Inflammatory macrophage treated with lipopolysaccharide for 4 hours (primary cell): ENCODE measurements around the gene DNHD1.

ENCODE experiments used
- DNase-seq: peaks from one replicate; pipeline ENCODE4 v3.0.0-alpha.2; 2020

DNHD1 gene

DNA sequence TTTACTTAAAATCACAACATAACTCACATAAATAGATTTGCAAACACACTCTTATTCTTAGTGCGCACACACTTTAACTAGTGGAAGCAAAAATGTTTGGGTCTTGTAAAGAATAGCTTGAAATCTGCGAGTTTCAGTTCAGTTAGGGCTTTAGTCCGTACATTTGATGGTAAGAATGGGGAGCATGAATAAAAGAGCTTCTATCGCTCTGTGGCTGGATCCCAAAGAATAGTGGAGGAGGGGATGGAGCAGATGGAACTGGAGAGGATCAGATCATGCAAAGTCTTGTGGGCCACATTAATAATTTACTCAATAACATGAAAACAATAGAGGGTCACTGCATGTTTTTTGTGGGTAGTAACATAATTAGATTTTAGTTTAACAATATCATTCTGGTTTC, 44.3 kb downstream of the DNHD1 start:
- DNase-seq: no peak

DNA sequence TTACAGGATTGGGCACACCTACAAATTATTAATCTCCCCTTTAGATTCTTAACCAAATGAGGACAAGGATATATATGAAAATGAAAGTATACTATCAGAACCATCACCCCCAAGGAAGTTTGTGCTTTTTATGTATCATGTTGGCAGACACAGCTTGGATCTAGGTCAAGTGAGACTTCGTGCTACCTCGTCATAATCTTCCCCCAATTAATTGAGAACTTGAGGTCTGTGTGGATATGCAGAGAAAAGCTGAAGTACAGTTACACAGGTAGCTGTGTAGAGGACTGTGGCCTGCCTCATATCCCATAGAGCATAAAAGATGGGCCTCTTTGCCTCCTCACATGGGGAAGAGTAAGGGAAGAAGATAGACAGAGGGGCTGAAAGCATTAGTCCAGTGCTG, 45.6 kb downstream of the DNHD1 start:
- DNase-seq: no peak

DNA sequence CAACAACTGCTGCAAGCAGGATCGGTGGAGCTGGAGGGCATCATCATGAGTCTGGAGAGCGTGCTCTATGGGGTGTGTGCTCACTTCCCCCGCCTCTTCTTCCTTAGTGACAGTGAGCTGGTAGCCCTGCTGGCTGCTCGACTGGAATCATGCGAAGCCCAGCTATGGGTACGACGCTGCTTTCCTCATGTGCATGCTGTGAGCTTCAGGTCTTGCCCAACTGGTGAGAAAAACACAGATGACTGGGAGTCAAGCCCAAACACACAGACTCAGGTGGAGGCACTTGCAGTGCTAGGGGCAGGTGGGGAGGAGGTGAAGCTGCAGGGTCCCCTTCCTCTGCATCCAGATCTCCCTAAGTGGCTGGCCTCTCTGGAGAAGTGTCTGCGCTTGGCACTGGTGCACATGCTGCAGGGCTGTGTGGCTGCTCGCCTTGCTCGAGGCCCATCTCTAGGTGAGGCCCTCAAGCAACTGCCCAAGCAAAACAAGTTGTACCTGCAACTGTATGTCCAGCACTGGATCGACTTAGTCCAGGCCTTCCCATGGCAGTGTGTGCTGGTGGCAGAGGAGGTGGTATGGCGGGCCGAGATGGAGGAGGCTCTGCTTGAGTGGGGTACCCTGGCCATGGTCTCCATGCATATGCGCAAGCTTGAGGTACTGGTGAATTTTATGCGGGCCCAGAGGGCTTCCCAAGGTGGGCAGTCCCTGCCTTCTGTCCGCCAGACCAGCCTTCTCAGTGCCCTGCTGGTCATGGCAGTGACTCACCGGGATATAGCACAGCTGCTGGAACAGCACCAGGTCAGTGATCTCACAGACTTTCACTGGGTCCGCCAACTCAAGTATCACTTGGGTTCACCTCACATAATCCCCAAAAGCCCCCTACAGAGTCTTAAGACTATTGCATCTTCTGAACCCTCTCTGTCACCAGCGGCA, 48.1 kb downstream of the DNHD1 start:
- DNase-seq: no peak

DNA sequence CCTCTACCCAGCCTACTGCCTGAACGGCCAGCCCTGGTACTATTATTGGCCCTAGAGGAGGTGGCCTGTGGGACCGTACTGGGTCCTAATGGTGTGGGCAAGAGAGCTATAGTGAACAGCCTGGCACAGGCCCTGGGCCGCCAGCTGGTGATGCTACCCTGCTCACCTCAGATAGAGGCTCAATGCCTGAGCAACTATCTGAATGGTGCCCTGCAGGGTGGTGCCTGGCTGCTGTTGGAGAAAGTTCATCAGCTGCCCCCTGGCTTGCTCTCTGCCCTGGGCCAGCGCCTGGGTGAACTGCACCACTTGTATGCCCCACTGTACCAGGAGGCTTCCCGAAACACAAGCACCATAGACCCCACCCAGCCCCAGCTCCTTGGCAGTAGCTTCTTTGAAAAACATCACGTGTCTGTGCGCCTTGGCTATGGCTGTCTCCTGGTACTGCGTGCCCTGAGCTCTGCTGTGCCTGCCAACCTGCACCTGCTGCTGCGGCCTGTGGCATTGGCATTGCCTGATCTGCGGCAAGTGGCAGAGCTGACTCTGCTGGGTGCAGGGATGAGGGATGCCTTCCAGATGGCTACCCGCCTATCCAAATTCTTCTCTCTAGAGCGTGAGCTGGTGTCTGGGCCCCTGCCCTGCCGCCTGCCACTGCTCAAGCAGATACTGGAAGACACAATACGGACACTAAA, 49.0 kb downstream of the DNHD1 start:
- DNase-seq: no peak

DNA sequence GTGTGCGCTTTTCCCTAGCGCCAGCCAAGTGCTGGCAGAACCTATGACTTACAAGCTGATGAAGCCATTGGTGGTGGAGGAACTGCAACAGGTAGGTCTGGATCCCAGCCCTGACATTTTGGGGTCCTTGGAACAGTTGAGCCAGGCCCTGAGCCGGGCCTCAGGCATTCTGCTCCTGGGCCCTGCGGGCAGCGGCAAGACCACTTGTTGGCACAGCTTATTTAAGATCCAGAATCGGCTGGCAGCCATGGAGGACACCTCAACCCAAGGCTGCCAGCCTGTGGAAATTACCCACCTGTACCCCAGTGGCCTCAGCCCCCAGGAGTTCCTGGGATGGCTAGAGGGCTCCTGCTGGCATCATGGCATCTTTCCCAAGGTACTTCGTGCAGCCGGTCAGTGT, 49.7 kb downstream of the DNHD1 start:
- DNase-seq: no peak

DNA sequence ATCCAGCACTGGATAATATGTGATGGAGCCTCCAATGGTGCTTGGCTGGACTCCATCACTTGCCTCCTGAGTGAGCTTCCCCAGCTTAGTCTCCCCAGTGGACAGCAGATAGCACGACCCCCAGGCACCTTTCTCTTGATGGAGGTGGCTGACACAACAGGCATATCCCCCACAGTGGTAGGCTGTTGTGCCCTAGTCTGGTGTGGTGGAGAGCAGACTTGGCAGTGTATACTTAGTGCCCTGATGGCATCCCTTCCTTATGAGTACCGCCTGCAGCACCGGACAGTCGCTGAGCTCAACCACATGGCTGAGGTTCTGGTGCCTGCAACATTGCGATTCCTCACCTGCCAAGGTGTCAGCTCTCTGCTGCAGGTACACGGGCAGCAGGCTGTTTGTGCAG, 50.1 kb downstream of the DNHD1 start:
- no peak for DNase-seq

DNA sequence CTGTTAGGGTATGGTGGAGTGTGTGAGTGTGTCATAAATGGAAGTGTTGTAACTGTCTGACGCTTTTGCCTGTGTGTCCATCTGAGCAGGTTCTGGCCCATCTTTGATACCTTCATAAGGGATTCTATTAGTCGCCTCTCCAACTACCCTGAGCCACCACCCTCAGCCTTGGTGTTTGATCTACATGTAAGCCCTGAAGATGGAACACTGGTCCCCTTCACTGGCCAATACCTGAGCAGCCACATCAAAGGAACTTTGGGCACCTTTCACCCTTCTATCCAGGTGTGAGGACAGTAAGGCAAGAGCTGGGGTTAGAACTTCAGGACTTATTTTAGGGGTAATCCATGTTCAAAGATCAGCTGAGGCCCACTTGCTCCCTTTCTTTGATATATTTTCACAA, 51.0 kb downstream of the DNHD1 start:
- no peak for DNase-seq

DNA sequence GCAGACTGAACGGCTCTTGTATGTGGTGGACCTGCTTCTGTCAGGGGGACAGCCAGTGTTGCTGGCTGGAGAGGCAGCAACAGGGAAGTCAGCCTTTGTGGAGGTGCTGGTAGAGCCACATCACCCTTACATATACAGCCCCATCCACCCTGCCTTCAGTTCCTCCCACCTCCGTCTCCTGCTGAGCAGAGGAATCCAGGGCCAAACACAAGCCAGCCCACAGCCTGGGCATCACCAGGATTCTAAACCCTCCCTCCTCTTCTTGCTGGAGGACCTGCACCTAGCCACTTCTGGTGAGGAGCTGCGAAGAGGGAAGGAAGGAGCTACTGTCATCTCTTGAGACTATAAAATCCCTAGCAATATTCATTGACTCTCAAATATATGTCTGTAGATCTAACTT, 51.6 kb downstream of the DNHD1 start:
- DNase-seq: no peak

DNA sequence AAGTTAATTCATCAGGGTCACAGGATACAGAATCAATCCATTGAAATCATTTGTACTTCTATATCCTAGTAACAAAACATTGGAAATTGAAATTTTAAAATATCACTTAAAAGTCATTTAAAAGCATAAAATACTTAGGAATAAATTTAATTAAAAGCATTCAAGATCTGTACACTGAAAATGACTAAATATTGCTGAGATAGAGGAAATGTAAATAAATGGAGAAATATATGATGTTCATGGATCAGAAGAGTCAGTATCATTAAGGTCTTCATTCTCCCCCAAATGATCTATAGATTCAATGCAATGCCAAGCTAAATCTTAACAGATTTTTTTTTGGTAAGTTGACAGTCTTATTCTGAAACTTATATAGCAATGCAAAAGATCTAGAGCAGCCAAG, 56.6 kb downstream of the DNHD1 start:
- DNase-seq: no peak

DNA sequence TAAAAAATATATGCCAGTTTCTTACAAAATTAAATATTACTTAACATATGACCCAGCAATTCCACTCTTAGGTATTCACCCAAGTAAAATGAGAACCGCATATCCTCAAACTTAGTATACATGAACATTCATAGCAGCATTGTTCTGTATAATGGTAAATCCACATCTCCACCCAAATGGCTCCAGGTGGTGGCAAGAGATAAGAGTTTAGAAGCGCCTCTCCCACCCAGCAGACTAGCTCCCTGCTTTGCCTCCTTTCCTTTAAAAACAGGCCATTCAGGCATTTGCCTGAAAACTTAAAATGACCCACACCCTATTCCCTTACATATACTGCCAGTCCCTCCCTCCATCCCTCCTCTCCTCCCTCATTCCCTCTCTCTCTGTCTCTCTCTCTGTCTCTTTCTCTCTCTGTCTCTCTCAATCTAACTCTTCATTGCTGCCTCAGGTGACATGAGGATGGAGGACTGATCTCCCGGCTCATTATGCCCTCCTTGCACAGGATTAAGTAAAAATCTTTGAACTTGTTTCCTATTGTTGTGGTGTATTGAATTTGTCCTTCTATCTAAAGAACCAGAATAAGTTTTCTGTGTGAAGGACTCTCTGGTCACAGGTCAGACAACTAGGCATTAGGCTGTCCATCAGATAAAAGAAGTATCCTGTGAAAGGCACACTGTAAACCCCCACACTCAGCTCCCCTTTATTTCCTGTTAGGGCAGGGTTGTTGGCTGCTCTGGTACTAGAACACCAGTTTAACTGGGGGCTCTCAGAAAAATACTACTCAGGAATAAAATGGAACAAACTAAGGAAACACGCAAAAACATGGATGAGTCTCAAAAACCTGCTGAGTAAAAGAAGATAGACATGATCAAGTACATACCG, 58.0 kb downstream of the DNHD1 start:
- DNase-seq: no peak

DNA sequence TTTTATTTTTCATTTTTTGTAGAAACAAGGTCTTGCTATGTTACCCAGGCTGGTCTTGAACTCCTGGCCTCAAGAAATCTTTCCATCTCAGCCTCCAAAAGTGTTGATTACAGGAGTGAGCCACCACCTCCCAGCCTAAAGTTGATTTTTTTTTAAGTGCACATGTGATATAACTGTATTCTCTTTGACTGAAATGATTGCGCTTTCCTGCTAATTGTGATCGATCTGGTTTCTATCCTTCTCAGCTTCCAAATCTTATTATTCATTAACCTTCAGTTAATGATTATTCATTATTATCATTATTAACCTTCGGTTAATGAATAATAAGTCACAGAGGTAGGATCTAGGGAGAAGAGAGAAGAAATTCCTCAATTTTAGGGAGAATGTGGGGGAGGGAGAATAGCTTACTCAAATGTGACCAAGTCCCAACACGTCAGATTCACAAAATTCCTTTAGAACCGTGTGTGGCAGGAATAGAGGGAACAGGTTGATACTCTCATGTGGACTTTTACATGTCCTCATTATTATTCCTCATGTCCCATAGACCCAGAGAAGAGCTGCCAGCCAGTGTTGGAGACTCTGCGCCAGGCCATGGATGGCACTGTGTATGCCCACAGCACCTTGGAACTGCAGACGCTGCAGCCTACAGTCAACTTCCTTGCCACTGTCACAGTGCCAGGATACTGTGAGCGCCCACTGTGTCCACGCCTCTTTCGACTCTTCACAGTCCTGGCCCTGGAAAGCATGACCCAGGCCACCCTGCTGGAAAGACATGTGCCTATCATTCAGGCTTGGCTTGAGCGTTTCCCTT, 59.3 kb downstream of the DNHD1 start:
- no peak for DNase-seq

DNA sequence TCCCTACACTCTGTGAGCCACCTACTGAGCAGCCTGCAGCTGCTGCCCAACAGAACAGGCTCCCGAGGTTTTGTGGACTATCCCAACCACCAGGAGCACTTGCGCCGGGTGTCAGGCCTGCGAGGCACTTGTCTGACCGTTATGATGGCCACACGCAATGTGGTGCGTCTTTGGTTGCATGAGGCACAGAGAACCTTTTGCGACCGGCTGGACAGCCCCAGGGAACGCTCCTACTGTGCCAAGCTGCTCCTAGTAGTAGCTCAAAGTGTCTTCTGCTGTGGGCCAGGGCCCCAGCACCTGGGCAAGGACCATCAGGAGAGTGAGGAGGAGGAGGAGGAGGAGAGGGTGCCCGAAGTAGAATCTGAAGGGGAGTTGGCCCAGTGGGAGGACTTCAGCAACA, 60.0 kb downstream of the DNHD1 start:
- DNase-seq: no peak

DNA sequence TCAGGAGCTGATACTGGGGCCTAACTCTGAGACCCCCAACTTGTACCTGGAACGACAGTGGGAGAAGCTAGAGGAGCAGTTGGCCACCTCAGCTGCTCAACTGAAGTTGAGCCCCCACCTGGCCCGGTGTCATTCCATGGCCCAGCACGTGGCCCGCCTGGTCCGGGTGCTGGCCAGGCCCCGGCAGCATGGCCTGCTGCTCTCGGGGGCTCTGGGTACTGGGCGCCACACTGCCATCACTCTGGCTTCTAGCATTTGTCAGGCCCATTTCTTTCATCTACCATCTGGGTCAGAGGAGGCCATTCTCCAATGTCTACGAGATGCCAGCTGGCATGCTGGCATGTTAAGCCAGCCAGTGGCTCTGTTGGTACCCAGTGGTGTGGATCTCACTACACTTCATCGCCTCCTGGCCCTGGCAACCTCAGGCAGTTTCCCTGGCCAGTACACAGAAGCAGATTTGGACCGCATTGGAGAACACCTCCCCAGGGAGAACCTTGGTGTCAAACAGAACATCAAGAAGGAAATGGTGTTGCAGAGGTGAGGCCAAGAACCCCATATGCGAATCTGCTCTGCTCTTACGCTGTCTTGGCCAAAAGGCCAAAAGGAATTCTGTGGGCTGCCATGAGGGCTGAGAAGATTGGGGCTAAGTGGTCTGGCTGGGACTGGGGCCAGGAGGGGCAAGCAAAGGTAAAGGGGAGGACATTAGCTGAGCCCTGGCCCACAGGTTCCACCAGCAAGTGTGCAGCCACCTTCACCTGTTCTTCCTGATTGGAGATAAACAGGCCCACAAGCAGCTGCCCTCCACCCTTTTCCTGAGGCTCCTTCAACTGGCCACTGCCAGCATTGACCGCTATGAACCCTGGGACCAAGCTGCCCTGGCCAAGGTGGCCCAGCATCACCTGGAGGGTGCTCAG, 60.9 kb downstream of the DNHD1 start:
- DNase-seq: no peak

DNA sequence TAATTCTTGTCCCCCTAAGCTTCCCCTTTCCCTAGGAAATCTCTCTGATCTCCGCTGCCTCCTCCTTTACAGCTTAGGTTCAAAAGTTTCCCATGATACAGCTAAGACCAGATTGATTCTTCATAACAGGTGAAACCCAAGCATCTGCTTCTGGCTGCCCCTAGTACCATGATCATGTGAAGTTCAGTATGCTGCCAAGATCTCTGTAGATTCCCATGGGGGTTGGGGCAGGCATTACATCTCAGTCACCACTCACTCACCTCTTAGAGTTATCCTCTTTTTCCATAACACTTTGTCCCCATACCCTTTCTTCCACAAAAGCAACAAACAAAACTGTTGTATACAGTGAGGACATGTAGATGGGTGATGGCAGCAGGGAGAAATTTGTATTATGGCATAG, 62.3 kb downstream of the DNHD1 start:
- DNase-seq: no peak

DNA sequence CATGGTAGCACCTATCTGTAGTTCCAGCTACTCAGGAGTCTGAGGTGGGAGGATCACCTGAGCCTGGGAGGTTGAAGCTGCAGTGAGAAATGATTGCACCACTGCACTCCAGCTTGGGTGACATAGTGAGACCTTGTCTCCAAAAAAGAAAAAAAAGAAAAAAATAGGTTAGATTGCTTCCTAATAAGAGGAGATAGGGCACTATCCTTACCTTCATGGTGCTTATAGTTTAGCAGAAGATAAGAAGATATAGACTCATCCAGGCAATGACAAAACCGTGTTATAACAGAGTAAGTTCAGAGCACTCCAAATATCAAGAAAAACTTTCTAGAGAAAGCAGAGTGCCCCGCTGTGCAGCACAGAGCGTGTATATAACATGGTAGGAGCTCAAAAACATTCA, 64.2 kb downstream of the DNHD1 start:
- no peak for DNase-seq

DNA sequence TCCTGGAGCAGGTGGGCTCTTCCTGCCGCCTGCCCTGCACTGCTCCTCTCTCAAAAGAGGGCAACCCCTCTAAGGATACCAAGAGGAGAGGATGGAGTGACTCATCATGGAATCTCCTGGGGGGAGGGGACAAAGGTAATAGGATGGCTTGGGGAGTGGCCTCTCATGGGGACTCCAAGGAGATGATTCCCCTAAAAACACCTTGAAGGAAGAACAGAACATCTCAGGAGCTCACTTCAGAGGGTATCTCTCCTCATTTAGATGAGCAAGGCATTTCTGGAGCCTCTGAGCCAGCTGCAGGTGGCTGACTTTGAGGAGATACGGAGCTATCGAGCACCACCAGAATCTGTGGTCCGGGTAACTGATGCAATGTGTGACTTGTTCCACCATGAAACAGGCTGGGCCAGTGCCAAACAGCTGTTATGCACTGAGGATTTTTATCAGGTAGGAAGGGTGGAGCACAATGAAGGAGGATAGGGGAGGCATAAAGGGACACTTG, 66.1 kb downstream of the DNHD1 start:
- no peak for DNase-seq

DNA sequence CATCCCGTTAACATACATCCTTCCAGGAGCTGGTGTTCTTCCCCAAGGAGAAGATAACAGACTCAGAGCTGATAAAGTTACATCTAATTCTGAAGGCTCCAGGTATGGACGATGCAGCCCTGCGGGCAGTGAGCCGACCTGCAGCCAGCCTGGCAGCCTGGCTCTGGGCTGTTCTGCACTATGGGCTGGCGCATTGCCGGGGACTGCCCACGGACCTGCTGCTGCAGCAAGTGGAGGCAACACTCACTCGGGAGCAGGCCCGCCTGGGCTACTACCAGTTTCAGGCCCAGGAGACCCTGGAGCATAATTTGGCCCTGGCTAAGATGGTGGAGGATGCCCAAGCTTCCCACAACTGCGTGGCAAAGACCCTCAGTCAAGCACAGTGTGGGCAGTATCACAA, 66.6 kb downstream of the DNHD1 start:
- no peak for DNase-seq

DNA sequence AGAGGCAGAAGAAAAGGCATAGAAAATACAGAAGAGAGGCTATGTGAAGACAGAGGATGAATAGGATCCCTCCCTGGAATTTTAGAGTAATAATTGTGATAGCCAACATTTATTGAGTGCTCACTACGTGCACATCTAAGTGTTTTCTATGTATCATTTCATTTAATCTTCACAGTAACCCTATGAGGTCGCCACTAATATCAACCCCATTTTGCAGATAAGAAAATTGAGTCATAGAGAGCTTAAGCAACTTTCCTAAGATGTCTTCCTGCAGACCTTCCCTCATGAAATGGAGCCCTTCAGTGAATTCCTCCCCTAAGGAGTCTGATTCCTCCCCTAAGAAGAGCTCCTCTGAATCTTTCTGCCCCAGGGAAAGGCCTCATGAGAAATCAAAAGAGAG, 68.2 kb downstream of the DNHD1 start:
- DNase-seq: no peak

DNA sequence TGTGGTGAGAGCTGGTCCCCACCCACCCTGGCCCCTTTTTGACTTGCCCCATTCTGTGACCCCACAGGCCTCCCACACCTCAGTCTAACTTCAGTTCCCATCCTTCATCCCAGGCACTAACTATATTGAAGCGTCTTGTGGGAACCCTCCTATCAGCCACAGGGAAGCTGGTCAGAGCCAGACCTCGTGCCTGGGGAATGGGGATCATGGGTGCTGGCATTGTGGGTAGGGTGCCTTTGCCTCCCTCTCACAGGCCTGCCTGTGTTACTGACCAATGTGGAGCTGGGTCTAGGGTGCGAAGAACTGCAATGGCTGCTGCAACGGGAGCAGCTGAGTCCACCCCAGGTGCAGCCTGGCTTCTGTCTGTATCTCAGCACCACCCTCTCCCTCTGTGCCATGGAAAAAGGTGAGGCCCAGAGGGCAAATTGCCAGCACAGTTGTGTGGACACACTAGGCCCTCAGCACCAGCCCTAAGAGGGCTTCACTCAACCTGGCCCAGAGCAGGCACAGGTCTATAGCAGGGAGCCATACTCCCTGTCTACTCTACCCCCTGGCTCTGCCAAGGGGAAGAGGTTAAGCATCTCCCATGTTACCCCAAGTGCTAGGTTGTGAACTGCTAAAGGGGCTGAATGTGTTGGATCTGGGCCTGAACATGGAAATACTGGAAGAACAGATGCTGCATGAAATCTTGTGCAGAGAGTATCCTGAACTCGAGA, 69.1 kb downstream of the DNHD1 start:
- no peak for DNase-seq

DNA sequence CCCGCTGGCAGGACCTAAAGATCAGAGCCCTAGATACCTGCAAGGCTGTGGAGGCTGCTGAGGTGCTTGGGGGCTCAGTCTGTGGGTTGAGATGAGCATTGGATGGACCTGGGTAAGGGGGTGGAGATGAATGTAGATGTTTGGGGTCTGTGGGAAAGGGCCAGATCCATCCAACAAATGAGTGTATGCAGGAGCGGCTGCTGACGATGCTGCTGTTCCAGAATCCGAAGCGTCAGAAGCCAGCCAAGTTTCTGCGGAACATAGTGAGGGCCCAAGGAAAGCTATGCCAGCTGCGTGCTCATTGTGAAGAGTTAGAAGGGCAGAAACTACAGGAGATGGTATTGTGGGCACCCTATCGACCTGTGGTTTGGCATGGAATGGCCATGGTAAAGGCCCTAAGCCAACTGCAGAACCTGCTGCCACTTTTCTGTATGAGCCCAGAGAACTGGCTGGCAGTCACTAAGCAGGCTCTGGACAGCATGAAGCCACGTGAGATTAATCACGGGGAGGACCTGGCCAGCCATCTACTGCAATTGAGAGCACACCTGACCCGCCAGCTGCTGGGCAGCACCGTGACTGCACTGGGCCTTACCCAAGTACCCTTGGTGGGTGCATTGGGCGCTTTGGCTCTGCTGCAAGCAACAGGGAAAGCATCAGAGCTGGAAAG, 69.8 kb downstream of the DNHD1 start:
- no peak for DNase-seq
